Subcutaneous adipose tissue (tissue), 4 donors: ENCODE data around the gene NHERF2. TPM values are rescaled to one million over a fixed set of nuclear protein-coding genes. Genes with fewer than 3 reads are reported as not detected.

Source experiments
- CTCF ChIP-seq: fragments of 450-650 bp; IDR thresholded peaks from one replicate; pipeline ENCODE4 v1.5.1; 2016; ENCODE audit warnings: low read depth, mild to moderate bottlenecking, control low read depth, antibody characterized with exemption, moderate library complexity
- total RNA-seq, 4 donors: library from RNA; depleted of rRNA; stranded (reverse); fragments of >200 nt; gene quantifications; one replicate each; pipeline ENCODE4 v1.1.0, GENCODE V29; 2016

Gene NHERF2
- total RNA-seq, 4 donors from 2014 or later = 15.1 to 140 (median 48.9) TPM

GRCh38 chr16:2033057-2033908, 6.6 kb downstream of the NHERF2 start:
- TF ChIP-seq CTCF = no peak

- no peak for TF ChIP-seq CTCF
Observed at GRCh38 chr16:2034696-2035430, 8.2 kb downstream of the NHERF2 start.

GRCh38 chr16:2035431-2036199, 8.9 kb downstream of the NHERF2 start:
- no peak for TF ChIP-seq CTCF

GRCh38 chr16:2036200-2036966, 9.7 kb downstream of the NHERF2 start:
- no peak for TF ChIP-seq CTCF

GRCh38 chr16:2037115-2037514, 10.4 kb downstream of the NHERF2 start:
- TF ChIP-seq CTCF = no peak

- TF ChIP-seq CTCF = no peak
Observed at GRCh38 chr16:2037647-2038381, 11.1 kb downstream of the NHERF2 start.
